HG02970 (cell line): Measurements from ENCODE around the gene SLC18A3.

Experiments used
- ATAC-seq: cut with Tn5 transposase; IDR thresholded peaks from one replicate; pipeline ENCODE4 v1.9.1; 2021; ENCODE audit warnings: mild to moderate bottlenecking, moderate library complexity, moderate number of reproducible peaks; ENCODE audit not compliant: unreplicated experiment, low FRiP score

The SLC18A3 gene

GRCh38 chr10:49610114-49610457 is at the start of gene SLC18A3:
Gene SLC18A3, plus strand, starts transcription at chr10:49610310. Its CDS starts 431 bp downstream, at chr10:49610741.
- ATAC-seq, result no peak

DNA sequence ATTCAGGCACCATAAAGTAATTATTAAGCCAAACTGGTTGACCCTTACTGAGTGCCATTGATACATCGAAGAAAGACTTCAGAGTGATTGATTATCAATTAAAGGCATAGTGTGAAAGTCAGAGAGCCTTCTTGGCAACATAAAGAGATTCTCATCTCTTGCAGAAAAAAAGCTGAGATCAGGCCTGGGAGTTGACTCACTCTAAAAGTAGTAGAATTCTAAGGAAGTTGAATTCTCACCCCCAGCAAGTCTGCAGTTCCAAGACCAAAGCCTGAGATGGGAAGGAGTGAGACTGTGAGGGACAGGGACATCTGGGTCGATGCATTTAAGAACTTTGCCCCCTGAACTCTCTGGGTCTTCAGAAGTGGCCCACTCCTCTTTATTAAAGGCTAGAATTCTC is 49.6 kb upstream of the SLC18A3 start:
- ATAC-seq, result no peak

GRCh38 chr10:49562893-49563292 is 47.2 kb upstream of the SLC18A3 start:
- no peak for ATAC-seq

GRCh38 chr10:49564461-49565009 is 45.6 kb upstream of the SLC18A3 start:
- ATAC-seq, result no peak

DNA sequence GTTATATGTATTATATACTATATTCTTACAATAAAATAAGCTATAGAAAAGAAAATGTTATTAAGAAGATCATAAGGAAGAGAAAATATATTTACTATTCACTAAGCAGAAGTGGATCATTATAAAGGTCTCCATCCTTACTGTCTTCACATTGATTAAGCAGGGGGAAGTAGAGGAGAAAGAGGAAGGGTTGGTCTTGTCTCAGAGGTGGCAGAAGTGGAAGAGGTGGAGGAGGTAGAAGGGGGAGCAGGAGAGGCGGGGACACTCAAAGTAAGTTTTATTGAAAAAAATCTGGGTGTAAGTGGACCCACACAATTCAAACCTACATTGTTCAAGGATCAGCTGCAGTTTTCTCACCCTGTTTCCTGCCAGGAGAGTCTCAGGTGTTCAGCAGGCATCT is 42.3 kb upstream of the SLC18A3 start:
- ATAC-seq, result no peak

DNA sequence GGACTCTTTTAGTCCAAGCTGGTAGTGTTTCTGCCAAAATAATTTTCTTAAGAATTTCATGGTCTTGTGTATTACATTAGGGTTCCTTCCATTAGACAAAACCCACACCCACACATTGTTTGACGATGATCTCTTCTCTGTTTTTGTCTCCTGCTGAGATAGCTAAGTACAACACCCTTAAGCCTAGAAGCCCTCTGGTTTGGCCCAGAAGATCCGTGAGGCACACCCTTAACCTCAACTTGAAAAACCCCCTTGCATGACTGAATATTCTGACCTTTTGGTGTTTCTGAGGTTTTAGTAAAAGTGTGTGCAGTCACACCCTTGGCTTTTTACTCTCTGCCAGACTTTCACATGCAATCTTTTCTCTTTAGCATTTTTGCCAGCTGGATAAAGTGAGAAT is 41.9 kb upstream of the SLC18A3 start:
- no peak for ATAC-seq

DNA sequence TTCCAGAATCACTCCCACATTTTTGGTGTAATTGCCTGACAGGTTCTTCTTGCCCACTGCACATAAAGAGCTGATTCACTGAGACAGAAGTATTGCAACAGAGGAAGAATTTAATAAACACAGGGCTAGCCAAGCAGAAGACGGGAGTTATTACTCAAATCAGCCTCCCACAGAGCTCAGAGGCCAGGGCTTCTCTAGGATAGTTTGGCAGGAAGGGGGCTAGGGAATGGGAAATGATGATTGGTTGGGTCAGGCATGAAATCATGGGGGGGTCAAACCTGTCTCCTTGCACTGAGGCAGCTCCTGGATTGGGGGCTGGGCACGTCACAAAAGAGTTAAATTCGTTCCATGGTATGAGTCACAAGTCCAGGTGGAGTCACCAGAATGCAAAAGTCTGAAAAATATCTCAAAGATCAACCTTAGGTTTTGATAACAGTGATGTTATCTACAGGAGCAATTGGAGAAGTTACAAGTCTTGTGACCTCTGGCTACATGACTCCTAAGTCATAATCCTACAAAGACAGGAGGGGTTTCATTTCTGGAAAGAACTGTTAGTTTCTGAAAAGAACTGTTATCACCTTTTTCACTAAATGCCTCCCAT is 41.0 kb upstream of the SLC18A3 start:
- ATAC-seq, result no peak

GRCh38 chr10:49571388-49571787 is 38.7 kb upstream of the SLC18A3 start:
- no peak for ATAC-seq

GRCh38 chr10:49572594-49573114 is 37.5 kb upstream of the SLC18A3 start:
- ATAC-seq, result no peak

DNA sequence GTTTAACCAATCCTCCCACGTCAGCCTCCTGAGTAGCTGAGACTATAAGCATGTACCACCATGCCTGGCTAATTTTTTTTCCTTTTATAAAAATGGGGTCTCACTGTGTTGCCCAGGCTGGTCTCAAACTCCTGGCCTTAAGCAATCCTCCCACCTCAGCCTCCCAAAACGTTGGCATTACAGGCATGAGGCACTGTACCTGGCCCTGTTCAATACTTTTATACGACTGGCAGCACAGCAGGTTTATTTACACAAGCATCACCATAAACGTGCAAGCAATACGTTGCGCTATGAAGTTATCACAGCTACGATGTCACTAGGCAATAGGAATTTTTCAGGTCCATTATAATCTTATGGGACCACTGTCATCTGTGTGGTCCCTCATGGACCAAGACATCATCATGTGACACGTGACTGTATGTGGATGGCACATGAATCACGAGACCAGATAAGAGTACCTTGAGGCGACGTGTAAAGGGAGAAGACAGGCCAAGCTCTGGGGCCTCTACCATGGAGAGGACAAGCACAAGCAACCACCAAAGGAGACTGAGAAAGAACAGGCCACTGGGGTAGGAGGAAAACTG is 34.5 kb upstream of the SLC18A3 start:
- no peak for ATAC-seq

DNA sequence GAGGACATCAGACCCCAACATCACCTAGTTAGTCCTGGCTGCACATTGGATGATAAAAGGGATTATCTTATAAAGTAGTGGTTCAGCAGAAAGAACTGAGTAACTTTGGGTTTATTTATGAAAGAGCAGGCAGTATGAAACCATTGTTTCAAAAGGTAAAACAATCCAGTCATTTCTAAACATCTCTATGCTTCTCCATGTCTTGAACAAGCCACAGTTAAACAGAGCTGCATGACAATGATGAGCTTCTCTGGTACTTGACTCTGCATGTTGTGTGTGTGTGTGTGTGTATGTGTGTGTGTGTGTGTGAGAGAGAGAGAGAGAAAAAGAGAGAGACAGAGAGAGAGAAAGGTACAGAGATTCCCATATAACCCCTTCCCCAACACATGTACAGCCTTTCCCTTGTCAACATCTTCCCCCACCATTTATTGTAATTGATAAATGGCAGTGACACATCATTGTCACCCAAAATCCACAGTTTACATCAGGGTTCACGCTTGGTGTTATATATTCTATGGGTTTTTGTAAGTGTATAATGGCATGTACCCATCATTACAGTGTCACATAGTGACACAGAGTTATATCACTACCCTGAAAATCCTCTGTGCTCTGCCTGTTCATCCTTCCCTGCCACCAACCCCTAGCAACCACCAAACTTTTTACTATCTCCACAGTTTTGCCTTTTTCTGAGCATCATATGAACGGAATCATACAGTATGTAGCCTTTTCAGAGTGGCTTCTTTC is 32.8 kb upstream of the SLC18A3 start:
- no peak for ATAC-seq

DNA sequence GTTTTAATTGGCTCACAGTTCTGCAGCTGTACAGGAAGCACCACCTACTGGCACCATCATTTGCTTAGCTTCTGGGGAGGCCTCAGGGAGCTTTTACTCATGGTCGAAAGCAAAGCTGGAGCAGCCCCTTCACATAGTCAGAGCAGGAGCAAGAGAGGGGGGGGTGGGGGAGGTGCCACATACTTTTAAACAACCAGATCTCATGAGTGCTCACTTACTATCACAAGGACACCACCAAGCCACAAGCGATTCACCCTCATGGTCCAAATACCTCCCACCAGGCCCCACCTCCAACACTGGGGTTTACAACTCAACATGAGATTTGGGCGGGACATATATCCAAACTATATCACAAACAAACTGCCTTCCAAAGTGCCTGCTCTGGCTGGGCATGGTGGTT is 31.7 kb upstream of the SLC18A3 start:
- no peak for ATAC-seq

- ATAC-seq, result no peak
Observed at GRCh38 chr10:49579621-49580020, 30.5 kb upstream of the SLC18A3 start.

DNA sequence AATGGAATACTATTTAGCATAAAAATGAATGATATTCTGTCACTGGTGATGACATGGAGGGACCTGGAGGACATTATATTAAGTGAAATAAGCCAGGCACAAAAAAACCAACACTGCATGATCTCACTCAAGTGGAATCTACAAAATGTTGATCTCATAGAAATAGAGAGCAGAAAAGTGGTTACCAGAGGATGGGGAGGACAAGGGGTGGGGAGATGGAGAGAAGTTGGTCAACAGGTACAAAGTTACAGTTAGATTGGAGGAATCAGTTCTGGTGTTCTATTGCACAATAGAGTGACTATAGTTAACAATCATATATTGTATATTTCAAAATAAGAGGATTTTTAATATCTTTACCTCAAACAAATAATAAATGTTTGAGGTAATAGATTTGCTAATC is 24.7 kb upstream of the SLC18A3 start:
- ATAC-seq, result no peak

GRCh38 chr10:49587981-49588380 is 22.1 kb upstream of the SLC18A3 start:
- ATAC-seq, result no peak

GRCh38 chr10:49592726-49593563 is 17.2 kb upstream of the SLC18A3 start:
- no peak for ATAC-seq

DNA sequence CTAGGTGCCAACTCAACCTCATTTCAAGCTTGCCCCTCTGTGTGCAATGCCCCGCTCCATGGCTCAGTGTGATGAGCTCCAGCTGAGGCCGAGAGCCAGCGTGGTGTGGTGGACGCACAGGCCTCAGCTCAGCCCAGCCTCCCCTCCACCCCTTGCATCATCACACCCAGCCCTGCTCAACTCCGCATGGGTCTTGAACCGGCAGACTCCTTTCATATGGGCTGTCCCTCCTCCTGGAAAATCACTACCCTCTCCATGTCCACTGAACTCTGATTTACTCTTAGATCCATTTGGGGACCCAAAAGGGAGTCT is 16.6 kb upstream of the SLC18A3 start:
- no peak for ATAC-seq

- ATAC-seq, result no peak
Observed at GRCh38 chr10:49593998-49594397, 16.1 kb upstream of the SLC18A3 start.

DNA sequence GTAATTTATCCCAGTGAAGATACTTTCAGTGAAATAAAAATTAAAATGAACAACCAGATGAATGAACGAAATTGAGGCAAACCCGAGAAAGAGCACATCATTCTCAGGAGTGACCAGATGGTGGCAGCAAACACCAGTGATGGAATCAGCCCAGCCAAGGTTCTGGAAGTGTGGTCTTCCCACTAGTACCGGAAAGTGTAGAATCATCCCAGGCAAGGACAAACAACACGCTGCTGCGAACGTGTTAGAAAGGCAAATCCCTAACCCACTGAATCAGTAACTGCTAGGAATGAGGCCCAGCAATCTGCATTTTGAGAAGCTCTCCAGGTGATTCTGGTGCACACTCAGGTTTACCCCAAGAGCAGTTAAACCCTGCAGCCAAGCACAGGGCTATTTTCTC is 15.5 kb upstream of the SLC18A3 start:
- no peak for ATAC-seq

GRCh38 chr10:49595003-49595712 is 15.0 kb upstream of the SLC18A3 start:
- ATAC-seq, result no peak
